ENCODE measurements around the gene KIF21A.

Gene KIF21A

GRCh38 chr12:39386335-39386734, 56.6 kb downstream of the KIF21A start:
- DNase-seq (ENCODE audit: low read depth in 2 of 2), result no peak

GRCh38 chr12:39383114-39383513, 59.8 kb downstream of the KIF21A start:
- DNase-seq (ENCODE audit: low read depth in 2 of 2), result no peak

GRCh38 chr12:39380090-39380489, 62.8 kb downstream of the KIF21A start:
- DNase-seq (ENCODE audit: low read depth in 2 of 2), result no peak

- no peak for DNase-seq (ENCODE audit: low read depth in 2 of 2)
Measured at GRCh38 chr12:39378341-39378740, 64.6 kb downstream of the KIF21A start.

DNA sequence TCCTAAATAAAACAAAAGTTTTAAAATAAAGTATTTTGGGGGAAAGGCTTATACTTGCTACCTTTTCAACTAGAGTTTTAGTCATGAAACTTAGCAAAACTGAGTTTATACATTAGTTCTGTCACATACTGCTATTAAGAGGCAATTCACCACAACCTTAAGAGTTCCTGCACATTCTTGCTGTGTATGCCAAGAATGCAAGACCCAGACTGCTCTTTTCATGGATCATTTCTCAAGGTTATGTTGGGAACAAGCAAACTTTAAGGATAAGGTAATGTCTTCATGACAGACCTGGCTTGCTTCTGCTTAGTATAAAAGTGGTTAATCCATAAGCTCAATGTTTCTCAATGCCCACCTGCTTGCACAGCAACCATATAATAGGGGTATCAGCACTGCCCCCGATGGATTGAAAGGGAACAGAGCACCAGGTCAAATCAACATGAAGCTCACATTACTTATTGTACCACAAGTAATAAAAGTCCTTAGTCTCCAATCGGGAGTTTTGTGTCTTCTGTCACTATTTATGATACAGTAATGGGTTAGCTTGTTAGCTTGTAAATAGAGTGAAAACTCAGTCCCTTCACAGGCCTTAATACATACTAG, 67.6 kb downstream of the KIF21A start:
- DNase-seq (ENCODE audit: low read depth in 2 of 2), result no peak

GRCh38 chr12:39372929-39373328, 70.0 kb downstream of the KIF21A start:
- peak in 1 of 2 donors; percentile 7 for DNase-seq (ENCODE audit: low read depth in 2 of 2)

DNA sequence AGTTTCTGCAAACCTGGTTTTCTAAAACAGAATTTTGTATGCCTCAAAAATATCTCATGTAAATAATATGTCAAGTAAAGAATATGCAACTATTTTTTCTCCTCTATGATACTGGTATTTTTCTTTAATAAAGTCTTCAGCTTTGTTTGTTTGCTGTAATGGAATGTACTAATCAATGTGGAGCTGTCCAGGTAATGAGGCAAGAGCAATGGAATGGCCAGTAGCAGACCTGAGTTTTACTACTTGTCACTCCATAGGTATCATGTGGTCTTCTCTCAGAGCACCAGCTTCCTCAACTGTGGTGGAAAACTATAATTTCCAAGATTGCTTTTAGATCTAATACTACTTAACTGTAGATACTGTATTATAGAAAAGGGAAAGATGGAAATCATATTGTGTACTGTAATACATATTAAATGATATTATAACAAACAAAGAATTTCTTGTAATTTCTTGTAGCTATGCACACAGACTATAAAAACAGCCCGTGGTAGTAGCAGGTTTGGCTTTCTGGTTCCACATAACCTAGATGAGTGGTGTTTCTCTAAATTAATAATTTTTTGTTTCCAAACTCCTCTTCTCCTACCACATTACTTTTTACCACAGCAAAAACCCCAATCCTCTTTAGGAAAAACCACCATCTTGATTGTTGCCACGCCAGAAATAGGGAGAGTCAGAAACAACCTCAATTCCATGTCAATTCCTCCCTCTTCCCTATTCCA, 70.6 kb downstream of the KIF21A start:
- no peak for DNase-seq (ENCODE audit: low read depth in 2 of 2)

GRCh38 chr12:39369756-39370155, 73.2 kb downstream of the KIF21A start:
- no peak for DNase-seq (ENCODE audit: low read depth in 2 of 2)

GRCh38 chr12:39368891-39369290, 74.0 kb downstream of the KIF21A start:
- no peak for DNase-seq (ENCODE audit: low read depth in 2 of 2)

GRCh38 chr12:39368096-39368495, 74.8 kb downstream of the KIF21A start:
- no peak for DNase-seq (ENCODE audit: low read depth in 2 of 2)

- no peak for DNase-seq (ENCODE audit: low read depth in 2 of 2)
Measured at GRCh38 chr12:39367494-39367893, 75.4 kb downstream of the KIF21A start.

DNA sequence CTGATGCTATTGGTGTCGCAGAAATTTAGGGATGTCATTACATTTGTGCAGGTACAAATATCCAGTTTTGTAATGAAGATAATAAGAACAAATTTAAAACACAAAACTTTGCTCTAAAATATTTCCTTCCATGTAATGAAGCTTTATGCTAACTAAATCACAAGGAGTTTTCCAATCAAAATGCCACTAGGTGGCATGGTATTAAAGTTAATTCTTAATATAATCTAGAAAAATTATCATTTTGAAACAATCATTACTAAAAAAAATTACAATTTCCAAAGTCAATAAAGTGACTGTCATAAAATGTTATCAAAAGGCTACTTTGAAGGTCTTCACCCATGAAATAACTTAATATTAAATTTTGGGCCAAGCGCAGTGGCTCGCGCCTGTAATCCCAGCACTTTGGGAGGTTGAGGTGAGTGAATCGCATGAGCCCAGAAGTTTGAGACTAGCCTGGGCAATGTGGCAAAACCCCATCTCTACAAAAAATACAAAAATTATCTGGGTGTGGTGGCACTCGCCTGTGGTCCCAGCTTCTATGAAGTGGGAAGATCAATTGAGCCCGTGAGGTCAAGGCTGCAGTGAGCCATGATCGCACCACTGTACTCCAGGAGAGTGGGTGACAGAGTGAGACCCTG, 77.4 kb downstream of the KIF21A start:
- no peak for DNase-seq (ENCODE audit: low read depth in 2 of 2)

DNA sequence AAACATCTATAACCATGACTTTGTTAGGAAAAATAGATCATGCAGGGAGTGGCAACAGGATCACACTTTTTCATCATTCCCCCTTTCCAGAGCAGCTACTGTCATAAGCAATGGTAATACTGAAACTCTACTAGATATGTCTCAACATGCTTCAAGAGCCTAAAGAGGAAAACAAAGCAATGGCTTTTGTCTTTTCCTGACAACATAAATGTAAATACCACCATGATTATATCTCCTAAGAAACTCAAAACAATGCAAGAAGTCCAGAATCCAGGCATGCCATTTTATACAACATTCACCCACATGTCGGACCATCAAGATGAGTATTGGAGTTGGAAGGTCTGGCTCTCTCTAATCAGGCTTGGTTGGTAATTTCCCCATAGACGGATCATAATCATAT, 78.7 kb downstream of the KIF21A start:
- no peak for DNase-seq (ENCODE audit: low read depth in 2 of 2)

GRCh38 chr12:39359645-39360044, 83.3 kb downstream of the KIF21A start:
- no peak for DNase-seq (ENCODE audit: low read depth in 2 of 2)

GRCh38 chr12:39357041-39357440, 85.9 kb downstream of the KIF21A start:
- no peak for DNase-seq (ENCODE audit: low read depth in 2 of 2)

DNA sequence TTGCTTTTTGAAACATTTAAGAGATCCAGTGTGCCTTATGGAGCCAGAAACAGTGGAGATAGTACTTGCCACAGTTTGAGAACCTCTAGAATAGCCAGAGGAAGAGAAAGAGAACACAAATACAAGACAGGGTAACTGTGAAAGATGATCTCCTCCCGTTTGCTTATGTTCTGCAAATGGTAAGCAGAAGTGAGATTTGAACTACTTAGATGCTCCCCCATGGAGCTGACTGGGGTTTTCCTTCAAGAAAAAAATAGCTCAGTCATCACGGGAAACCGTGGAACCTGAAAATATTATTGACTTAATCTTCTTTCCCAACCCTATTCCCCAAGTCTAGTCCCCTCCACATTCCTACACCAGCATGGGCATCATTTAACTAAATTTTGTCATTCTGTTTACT, 87.1 kb downstream of the KIF21A start:
- DNase-seq (ENCODE audit: low read depth in 2 of 2), result no peak

GRCh38 chr12:39354955-39355354, 88.0 kb downstream of the KIF21A start:
- no peak for DNase-seq (ENCODE audit: low read depth in 2 of 2)

DNA sequence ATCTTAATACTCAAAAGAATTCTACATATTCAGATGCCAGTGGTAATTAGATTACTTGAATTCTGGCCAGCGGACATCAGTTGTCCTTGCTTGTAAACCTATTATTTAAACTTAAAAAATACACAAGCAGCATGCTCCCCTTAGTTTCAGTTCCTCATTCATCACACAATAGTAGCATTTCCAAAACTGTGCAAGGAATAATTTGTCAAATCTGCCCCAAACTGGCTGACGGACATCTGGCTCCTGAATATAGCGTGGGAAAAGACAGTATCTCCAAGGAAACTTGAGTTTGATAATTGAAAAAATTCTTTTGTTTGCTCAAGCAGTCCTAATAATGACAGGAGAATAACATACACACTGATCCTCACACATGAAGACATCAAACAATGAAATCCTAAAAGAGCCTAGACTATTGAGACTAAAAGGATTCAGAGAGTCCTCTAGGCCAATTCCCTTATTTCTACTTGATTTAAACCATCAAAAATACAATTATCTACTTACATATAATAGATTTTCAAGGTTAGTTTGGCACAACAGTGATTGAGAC, 90.4 kb downstream of the KIF21A start:
- no peak for DNase-seq (ENCODE audit: low read depth in 2 of 2)

DNA sequence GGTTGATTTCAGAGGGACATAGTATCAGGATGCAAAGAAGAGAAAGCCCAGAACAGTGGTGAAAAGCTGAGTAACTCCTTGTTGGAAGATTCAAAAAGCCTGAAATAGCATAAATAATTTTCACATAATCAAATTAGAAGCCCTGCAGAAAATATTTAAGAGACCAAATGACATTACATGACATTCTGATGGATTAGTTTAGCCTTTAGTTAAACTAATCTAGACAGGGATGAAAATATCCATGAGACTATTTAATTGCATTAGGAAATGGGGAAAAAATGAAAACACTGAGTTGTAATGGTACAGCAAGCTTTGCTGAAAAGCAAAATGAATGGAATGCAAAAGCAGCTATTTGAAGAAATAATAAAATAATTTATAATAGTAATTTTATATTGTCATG, 91.8 kb downstream of the KIF21A start:
- DNase-seq (ENCODE audit: low read depth in 2 of 2), result no peak

GRCh38 chr12:39348941-39349626, 93.8 kb downstream of the KIF21A start:
- DNase-seq (ENCODE audit: low read depth in 2 of 2), result no peak

DNA sequence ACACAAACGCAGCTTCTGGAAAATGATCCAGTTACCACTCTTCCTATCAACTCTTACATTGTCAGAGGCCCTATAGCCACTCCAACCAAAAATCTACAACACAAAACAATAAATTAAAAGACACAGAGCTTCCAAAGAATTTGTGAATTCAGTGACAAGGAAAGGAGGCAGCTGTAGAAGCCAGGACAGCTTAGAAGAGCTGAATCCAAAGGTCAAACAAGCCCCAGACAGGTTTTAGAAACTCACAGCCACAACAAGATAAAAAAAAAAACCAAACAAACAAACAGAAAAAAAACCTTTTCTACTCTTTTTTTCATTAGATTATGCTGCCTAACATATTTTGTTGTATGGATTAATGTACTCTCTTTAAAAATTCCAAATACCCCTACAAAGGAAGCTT, 94.4 kb downstream of the KIF21A start:
- DNase-seq (ENCODE audit: low read depth in 2 of 2), result no peak

DNA sequence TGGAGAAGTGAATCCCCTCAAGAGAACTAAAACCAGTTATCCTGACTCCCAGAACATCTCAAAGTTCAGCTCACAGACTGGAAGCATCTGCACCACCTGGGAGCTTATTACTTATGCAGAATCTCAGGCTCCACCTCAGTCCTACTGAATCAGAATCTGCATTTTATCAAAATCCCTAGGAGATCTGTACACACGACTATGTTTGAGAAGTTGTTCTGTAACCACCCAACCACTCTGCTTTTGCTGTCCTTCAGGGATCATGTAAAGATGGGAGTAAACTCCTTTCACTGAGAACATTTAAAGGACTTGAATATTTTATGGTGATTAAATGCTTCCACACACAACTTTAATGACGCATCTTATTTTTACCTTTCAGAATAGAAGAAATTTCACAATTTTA, 98.0 kb downstream of the KIF21A start:
- no peak for DNase-seq (ENCODE audit: low read depth in 2 of 2)

Measured in stimulated activated CD8-positive, alpha-beta memory T cell treated with anti-CD3 and anti-CD28 coated beads, Interleukin-7, amount 100 ng/mL, for 4 hours (primary cell).